H1 (cell line): ENCODE measurements around the gene TOR1A. TPM values are rescaled to one million over a fixed set of nuclear protein-coding genes. Genes with fewer than 3 reads are reported as not detected.

ENCODE experiments used
- CTCF ChIA-PET: fragments of 300-600 bp; sonication (Branson Sonifier 250); formaldehyde crosslinking; loops from one replicate; lab custom pipeline; 2021; ENCODE audit not compliant: partially characterized antibody; lab: Charles Lee
- POLR2A ChIA-PET: fragments of 300-600 bp; sonication (Branson Sonifier 250); formaldehyde crosslinking; loops from one replicate; lab custom pipeline; 2021; ENCODE audit warnings: inconsistent platforms; ENCODE audit not compliant: partially characterized antibody; lab: Charles Lee
- DNase-seq, 2 experiments: peaks; one replicate each; pipeline versions ENCODE4 v3.0.0 to v3.0.0-alpha.2; 2010 to 2022; ENCODE audit warnings: low spot score in 2 of 2, low read depth in 1 of 2, mixed read lengths in 1 of 2
- FAIRE-seq: peaks from 2 replicates; lab custom pipeline; 2011; peaks lifted over from hg19 to GRCh38; lab: Jason Lieb, UNC
- H2AFZ ChIP-seq: 2 replicates; pipeline ENCODE4 v1.8.1; 2012; ENCODE audit warnings: low read length, inconsistent platforms
- H2AK5ac ChIP-seq: 2 replicates; pipeline ENCODE4 v1.6.1; 2013; ENCODE audit warnings: low read depth, low read length
- H2BK120ac ChIP-seq: replicated peaks from 2 replicates; pipeline ENCODE3; 2013; ENCODE audit warnings: low read depth, low read length, inconsistent platforms
- H2BK12ac ChIP-seq: 2 replicates; pipeline ENCODE4 v1.6.1; 2013; ENCODE audit warnings: low read depth, low read length
- H2BK15ac ChIP-seq: 2 replicates; pipeline ENCODE4 v1.6.1; 2013; ENCODE audit warnings: low read length
- H2BK20ac ChIP-seq: 2 replicates; pipeline ENCODE4 v1.6.1; 2013; ENCODE audit warnings: low read length
- H2BK5ac ChIP-seq: 2 replicates; pipeline ENCODE4 v1.6.1; 2013; ENCODE audit warnings: low read depth, low read length
- H3K14ac ChIP-seq: 2 replicates; pipeline ENCODE4 v1.6.1; 2013; ENCODE audit warnings: inconsistent platforms; ENCODE audit not compliant: insufficient read length
- H3K18ac ChIP-seq: 2 replicates; pipeline ENCODE4 v1.6.1; 2013; ENCODE audit warnings: low read length; ENCODE audit errors: extremely low read depth
- H3K23ac ChIP-seq: 2 replicates; pipeline ENCODE4 v1.6.1; 2013; ENCODE audit warnings: inconsistent platforms; ENCODE audit not compliant: insufficient read length
- H3K23me2 ChIP-seq: 2 replicates; pipeline ENCODE4 v1.6.1; 2013; ENCODE audit warnings: low read depth, low read length
- H3K27ac ChIP-seq: 2 replicates; pipeline ENCODE4 v1.6.1; 2011; ENCODE audit warnings: low read depth, low read length, inconsistent platforms
- H3K27me3 ChIP-seq, 4 experiments: replicated peaks in 1 of 4; 1 replicate in 1 of 4; 2 replicates in 3 of 4; pipeline versions ENCODE4 v1.6.1 to v1.8.1; 2011 to 2013; ENCODE audit warnings: low read length in 3 of 4, mild to moderate bottlenecking in 3 of 4, inconsistent platforms in 2 of 4, mixed read lengths in 2 of 4, moderate library complexity in 1 of 4; ENCODE audit not compliant: control insufficient read depth in 3 of 4, insufficient read depth in 3 of 4; ENCODE audit errors: extremely low read depth in 1 of 4
- H3K36me3 ChIP-seq, 4 experiments: 2 replicates each; pipeline versions ENCODE4 v1.6.1 to v1.8.1; 2011 to 2013; ENCODE audit warnings: mild to moderate bottlenecking in 4 of 4, low read length in 3 of 4, moderate library complexity in 2 of 4, control low read depth in 1 of 4, inconsistent platforms in 1 of 4; ENCODE audit not compliant: insufficient read depth in 4 of 4, control insufficient read depth in 2 of 4
- H3K4ac ChIP-seq: replicated peaks from 2 replicates; pipeline ENCODE3; 2013; ENCODE audit warnings: low read length, low read depth, mixed read lengths, inconsistent platforms; ENCODE audit not compliant: insufficient read length
- H3K4me1 ChIP-seq, 4 experiments: replicated peaks in 1 of 4; 1 replicate in 1 of 4; 2 replicates in 3 of 4; pipeline versions ENCODE4 v1.6.1 to v1.8.1; 2011 to 2013; ENCODE audit warnings: low read length in 3 of 4, inconsistent platforms in 2 of 4, mixed read lengths in 1 of 4; ENCODE audit not compliant: insufficient read depth in 4 of 4, control insufficient read depth in 3 of 4
- H3K4me2 ChIP-seq, 2 experiments: 2 replicates each; pipeline versions ENCODE4 v1.6.1 to v1.8.1; 2011 to 2013; ENCODE audit warnings: low read depth in 2 of 2, low read length in 2 of 2, control low read depth in 1 of 2, inconsistent platforms in 1 of 2, mild to moderate bottlenecking in 1 of 2; ENCODE audit not compliant: insufficient read depth in 1 of 2
- H3K4me3 ChIP-seq, 4 experiments: fragments of 200-600, 300-600 bp in 1 of 4; sonication (generic), shearing (Covaris generic), sonication (Bioruptor Twin) in 1 of 4; 2 replicates each; pipeline versions ENCODE4 v1.5.1 to v1.8.1; 2011 to 2016; ENCODE audit warnings: low read length in 4 of 4, low read depth in 3 of 4, control low read depth in 2 of 4, inconsistent platforms in 2 of 4, mild to moderate bottlenecking in 2 of 4, mixed read lengths in 1 of 4, moderate library complexity in 1 of 4; ENCODE audit not compliant: insufficient read depth in 2 of 4; ENCODE audit errors: extremely low read depth in 1 of 4
- H3K56ac ChIP-seq: replicated peaks from 2 replicates; pipeline ENCODE3; 2013; ENCODE audit warnings: low read depth, mild to moderate bottlenecking, mixed read lengths, low read length, inconsistent platforms; ENCODE audit not compliant: insufficient read length
- H3K79me1 ChIP-seq: 2 replicates; pipeline ENCODE4 v1.6.1; 2013; ENCODE audit warnings: low read depth, low read length, control low read depth
- H3K79me2 ChIP-seq, 2 experiments: 2 replicates each; pipeline versions ENCODE4 v1.6.1 to v1.8.1; 2012 to 2013; ENCODE audit warnings: low read length in 2 of 2, mild to moderate bottlenecking in 2 of 2, inconsistent platforms in 1 of 2; ENCODE audit not compliant: insufficient read depth in 2 of 2, control insufficient read depth in 1 of 2
- H3K9ac ChIP-seq, 4 experiments: replicated peaks in 1 of 4; 1 replicate in 1 of 4; 2 replicates in 3 of 4; pipeline versions ENCODE4 v1.6.1 to v1.8.1; 2011 to 2013; ENCODE audit warnings: low read depth in 3 of 4, low read length in 3 of 4, control low read depth in 2 of 4, mild to moderate bottlenecking in 2 of 4, moderate library complexity in 2 of 4, inconsistent platforms in 1 of 4; ENCODE audit errors: extremely low read depth in 1 of 4
- H3K9me3 ChIP-seq, 2 experiments: 2 replicates each; pipeline versions ENCODE4 v1.6.1 to v1.8.1; 2012 to 2013; ENCODE audit warnings: mild to moderate bottlenecking in 2 of 2, moderate library complexity in 2 of 2, control low read depth in 1 of 2, inconsistent platforms in 1 of 2, low read depth in 1 of 2, low read length in 1 of 2, mixed read lengths in 1 of 2; ENCODE audit not compliant: insufficient read depth in 2 of 2
- H4K20me1 ChIP-seq, 2 experiments: replicated peaks in 1 of 2; 2 replicates each; pipeline versions ENCODE3 to v1.8.1; 2011 to 2013; ENCODE audit warnings: inconsistent platforms in 2 of 2, low read length in 2 of 2, mild to moderate bottlenecking in 1 of 2; ENCODE audit not compliant: insufficient read depth in 2 of 2, control insufficient read depth in 1 of 2
- H4K5ac ChIP-seq: 2 replicates; pipeline ENCODE4 v1.6.1; 2013; ENCODE audit warnings: low read length, low read depth, mixed read lengths, inconsistent platforms; ENCODE audit not compliant: insufficient read length
- H4K8ac ChIP-seq: 2 replicates; pipeline ENCODE4 v1.8.0; 2013; ENCODE audit warnings: mild to moderate bottlenecking, moderate library complexity, low read length, inconsistent platforms; ENCODE audit not compliant: insufficient read depth; ENCODE audit errors: extremely low read depth
- H4K91ac ChIP-seq: replicated peaks from 2 replicates; pipeline ENCODE3; 2013; ENCODE audit warnings: low read length, mixed read lengths, inconsistent platforms; ENCODE audit not compliant: insufficient read length
- CBX8 ChIP-seq: fragments of 300-800, 300-1000 bp; sonication (generic); IDR thresholded peaks from 2 replicates; pipeline ENCODE4 v1.7.1; 2016; ENCODE audit warnings: low read depth, low read length, borderline replicate concordance
- CTCF ChIP-seq, 3 experiments: IDR thresholded peaks; 1 replicate in 2 of 3; 2 replicates in 1 of 3; pipeline versions ENCODE4 v1.5.1 to v1.6.1; 2011; ENCODE audit warnings: low read length in 3 of 3, mild to moderate bottlenecking in 3 of 3, inconsistent platforms in 2 of 3, low read depth in 1 of 3, moderate library complexity in 1 of 3; ENCODE audit not compliant: insufficient read depth in 1 of 3; ENCODE audit errors: control extremely low read depth in 1 of 3
- GABPA ChIP-seq: IDR thresholded peaks from 2 replicates; pipeline ENCODE4 v1.6.1; 2011; ENCODE audit warnings: mild to moderate bottlenecking, low read length, moderate library complexity, borderline replicate concordance; ENCODE audit not compliant: insufficient read depth
- KDM4A ChIP-seq: IDR thresholded peaks from one replicate; pipeline ENCODE4 v1.7.1; 2012; ENCODE audit warnings: low read depth, mild to moderate bottlenecking, moderate library complexity, low read length, inconsistent platforms; ENCODE audit not compliant: severe bottlenecking
- PHF8 ChIP-seq: fragments of 200-600 bp; sonication (generic); conservative IDR thresholded peaks from 2 replicates; pipeline ENCODE4 v1.7.1; 2012; ENCODE audit warnings: low read depth, mild to moderate bottlenecking, inconsistent platforms, low read length, moderate library complexity
- RBBP5 ChIP-seq: IDR thresholded peaks from 2 replicates; pipeline ENCODE4 v1.7.1; 2012; ENCODE audit warnings: low read depth, mild to moderate bottlenecking, inconsistent platforms, low read length, moderate library complexity, borderline replicate concordance
- RFX5 ChIP-seq: IDR thresholded peaks from 2 replicates; pipeline ENCODE4 v1.6.1; 2011; ENCODE audit warnings: low read depth, low read length, improper control_type of control experiment, borderline replicate concordance
- SIX5 ChIP-seq: IDR thresholded peaks from 2 replicates; pipeline ENCODE4 v1.6.1; 2011; ENCODE audit warnings: mild to moderate bottlenecking, low read depth, low read length
- USF2 ChIP-seq: IDR thresholded peaks from 2 replicates; pipeline ENCODE4 v1.6.1; 2011; ENCODE audit warnings: low read length, improper control_type of control experiment
- WGBS, 2 experiments: shearing (Covaris generic) in 1 of 2; methylation state at CpG; one replicate each; pipeline versions ENCODE4 v1.1.6 to v1.1.7; 2013 to 2015; ENCODE audit warnings: low lambda C conversion rate in 2 of 2, mixed read lengths in 2 of 2, inconsistent platforms in 1 of 2, low coverage in 1 of 2, missing lambda C conversion rate in 1 of 2; ENCODE audit not compliant: insufficient replicate concordance in 2 of 2, insufficient coverage in 1 of 2, insufficient read length in 1 of 2; ENCODE audit errors: extremely low coverage in 1 of 2, missing lambda C conversion rate in 1 of 2; 5-methylcytosine and 5-hydroxymethylcytosine counted together
- polyA plus RNA-seq, 7 experiments: library from polyadenylated mRNA; depleted of rRNA in 3 of 7; stranded (reverse) in 5 of 7; unstranded in 2 of 7; fragments of >200 nt in 5 of 7; fragments of 200-250 nt in 2 of 7; gene quantifications; 1 replicate in 5 of 7; 2 replicates in 1 of 7; 4 replicates in 1 of 7; pipeline versions ENCODE4 v1.2.1 to v1.2.3, GENCODE V29; 2011 to 2013; ENCODE audit warnings: missing spikeins in 2 of 7, mixed read lengths in 2 of 7
- total RNA-seq: library from RNA; stranded (reverse); fragmentation: NEBNext Ultra II Directional; extraction: Animal tissue kit (Norgen Biotek cat#: 25700); gene quantifications from 2 replicates; pipeline ENCODE4 v1.2.1, GENCODE V29; 2021

Gene TOR1A
- total and polyA plus RNA-seq, 2 of the 8 experiments (the other 6 are each of a cell fraction or from before 2014, with no cell fraction given), result 37.6 to 46.7 TPM

- H3K9ac ChIP-seq, result no peak overlapping the region
- H2BK12ac ChIP-seq, result no peak overlapping the region
- H4K8ac ChIP-seq, result no peak overlapping the region
- DNase-seq (no peak), FAIRE-seq (no peak)
- H4K5ac ChIP-seq, result no peak overlapping the region
- no peak overlapping the region for H2BK5ac ChIP-seq
- H3K4me2 ChIP-seq, result no peak overlapping the region
- H3K9me3 ChIP-seq, result no peaks in the 10 kb centered on the region
- no peak overlapping the region for H3K14ac ChIP-seq
- no peak overlapping the region for H2BK15ac ChIP-seq
- no peaks in the 10 kb centered on the region for H3K27me3 ChIP-seq
- no peak overlapping the region for H3K56ac ChIP-seq
- H2BK20ac ChIP-seq, result no peak overlapping the region
- ChIA-PET CTCF (interaction anchor here (1.0 to 12.8 kb wide), 13 partner anchors 8 to 138 kb away, joined by 3 to 250 read pairs (median 9); no protein-coding TSS in a partner anchor), POLR2A (interaction anchor here (0.7 kb wide), 1 partner anchor 55 kb away, joined by 3 read pairs; no protein-coding TSS in a partner anchor)
- H3K4me1 ChIP-seq, result peaks cover 0 to 3% (median 0%) of the 10 kb centered on the region in 4 experiments; a peak in 2 of 7 replicates
- no peak overlapping the region for H2AK5ac ChIP-seq
- no peak overlapping the region for H2BK120ac ChIP-seq
- H3K4me3 ChIP-seq, result no peak overlapping the region
- no peak overlapping the region for H2AFZ ChIP-seq
- H4K91ac ChIP-seq, result no peak overlapping the region
- 90% methylated on average over 8 of the region's 8 CpGs; no CpG with 5 or more reads in 1 of the 2 experiments for WGBS, 2 experiments
- no peaks in the 10 kb centered on the region for H3K79me1 ChIP-seq
- no peaks in the 10 kb centered on the region for H3K36me3 ChIP-seq
- no peak overlapping the region for H3K23ac ChIP-seq
- no peaks in the 10 kb centered on the region for H4K20me1 ChIP-seq
- H3K23me2 ChIP-seq, result no peaks in the 10 kb centered on the region
- H3K18ac ChIP-seq, result no peak overlapping the region
- H3K4ac ChIP-seq, result no peak overlapping the region
- H3K27ac ChIP-seq, result no peak overlapping the region
- no peaks in the 10 kb centered on the region for H3K79me2 ChIP-seq
- TF ChIP-seq PHF8 (no peak), CBX8 (no peak), KDM4A (no peak), RFX5 (no peak), GABPA (no peak), SIX5 (no peak), CTCF (IDR thresholded peaks at IDR 0.05; ENCODE audit: control extremely low read depth in 1 of 3, insufficient read depth in 1 of 3, low read depth in 1 of 3, low read length in 3 of 3) (no peak), RBBP5 (no peak), USF2 (no peak)
Observed at GRCh38 chr9:129781131-129781530, 42.8 kb downstream of the TOR1A start.
